ENCODE measurements around the gene RALGAPA1. TPM values are rescaled to one million over a fixed set of nuclear protein-coding genes. Genes with fewer than 3 reads are reported as not detected.
A peak's percentile ranks its signal among the peaks of the same experiment; 100 is the strongest.

The RALGAPA1 gene
- total and polyA plus RNA-seq, 5 experiments from 2014 or later: 15.3 to 74.2 (median 25.9) TPM

GRCh38 chr14:35534208-35534872 is 274.8 kb downstream of the RALGAPA1 start:
- DNase-seq (peak in 3 of 10 donors; percentile 9 to 30 (median 15)), ATAC-seq (peak; percentile 26 to 36)
- Mint-ChIP-seq H3K4me3 (peak overlapping the region; percentile 64 to 83 (median 74)), H3K27me3 (peaks cover 23 to 55% (median 49%) of the 10 kb centered on the region in 5 donors), H3K9me3 (no peaks in the 10 kb centered on the region), H3K36me3 (peaks cover 5 to 13% (median 6%) of the 10 kb centered on the region in 3 donors), H3K4me1 (peaks cover 5 to 18% (median 9%) of the 10 kb centered on the region in 4 donors), H3K27ac (no peak overlapping the region)
- POLR2A ChIA-PET: no interaction called here

- Mint-ChIP-seq H3K4me1 (peaks cover 5 to 18% (median 9%) of the 10 kb centered on the region in 4 donors), H3K27ac (no peak within 1 kb of the TSS), H3K4me3 (peak within 1 kb of the TSS; percentile 64 to 87 (median 82)), H3K36me3 (peaks cover 5 to 13% (median 6%) of the 10 kb centered on the region in 3 donors), H3K9me3 (no peaks in the 10 kb centered on the region), H3K27me3 (peaks cover 23 to 62% (median 52%) of the 10 kb centered on the region in 5 donors)
- POLR2A ChIA-PET: no interaction called here
- ATAC-seq (peak; percentile 52 to 67), DNase-seq (peak in 7 of 10 donors; percentile 3 to 62 (median 26))
Observed at GRCh38 chr14:35533357-35534207, 275.5 kb downstream of the RALGAPA1 start, which contains the start of gene INSM2. TSS of gene INSM2 (plus strand) at chr14:35534164. CDS start at chr14:35534253, 89 bp downstream.

- Mint-ChIP-seq H3K27me3 (peaks cover 24 to 68% (median 54%) of the 10 kb centered on the region in 5 donors), H3K4me3 (peak overlapping the region; percentile 59 to 81 (median 73)), H3K27ac (no peak overlapping the region), H3K9me3 (no peaks in the 10 kb centered on the region), H3K4me1 (peaks cover 5 to 18% (median 9%) of the 10 kb centered on the region in 4 donors), H3K36me3 (peaks cover under 1 to 7% (median under 1%) of the 10 kb centered on the region in 3 donors)
- ATAC-seq (peak in 1 of 2 donors; percentile 4), DNase-seq (peak in 1 of 10 donors; percentile 4)
- POLR2A ChIA-PET: no interaction called here
Observed at GRCh38 chr14:35532783-35533356, 276.2 kb downstream of the RALGAPA1 start.

- H3K36me3 Mint-ChIP-seq: peaks cover 0 to 5% (median 0%) of the 10 kb centered on the region in 3 donors
- H3K4me3 Mint-ChIP-seq: no peak overlapping the region
- H3K4me1 Mint-ChIP-seq: peaks cover 5 to 18% (median 9%) of the 10 kb centered on the region in 4 donors
- DNase-seq (no peak), ATAC-seq (no peak)
- peaks cover 24 to 72% (median 54%) of the 10 kb centered on the region in 5 donors for H3K27me3 Mint-ChIP-seq
- no peaks in the 10 kb centered on the region for H3K9me3 Mint-ChIP-seq
- H3K27ac Mint-ChIP-seq: no peak overlapping the region
- POLR2A ChIA-PET: no interaction called here
Observed at GRCh38 chr14:35531960-35532747, 276.9 kb downstream of the RALGAPA1 start.

GRCh38 chr14:35526962-35527361 is 282.1 kb downstream of the RALGAPA1 start:
- Mint-ChIP-seq H3K4me3 (no peak overlapping the region), H3K4me1 (no peaks in the 10 kb centered on the region), H3K36me3 (peaks cover 0 to 6% (median 3%) of the 10 kb centered on the region in 3 donors), H3K27ac (no peak overlapping the region), H3K9me3 (peaks cover 0 to 4% (median 0%) of the 10 kb centered on the region in 9 donors), H3K27me3 (peaks cover 20 to 56% (median 29%) of the 10 kb centered on the region in 5 donors)
- no peak for DNase-seq
- POLR2A ChIA-PET: no interaction called here
- no peak for ATAC-seq

- DNase-seq (no peak), ATAC-seq (no peak)
- Mint-ChIP-seq H3K9me3 (peaks cover 0 to 4% (median 0%) of the 10 kb centered on the region in 9 donors), H3K27me3 (peaks cover 13 to 50% (median 20%) of the 10 kb centered on the region in 5 donors), H3K4me3 (no peak overlapping the region), H3K4me1 (no peaks in the 10 kb centered on the region), H3K27ac (no peak overlapping the region), H3K36me3 (peaks cover 0 to 6% (median 3%) of the 10 kb centered on the region in 3 donors)
- POLR2A ChIA-PET: no interaction called here
Observed at GRCh38 chr14:35525695-35526094, 283.4 kb downstream of the RALGAPA1 start.

GRCh38 chr14:35519986-35520385 is 289.1 kb downstream of the RALGAPA1 start:
- H3K27me3 Mint-ChIP-seq: peaks cover 0 to 29% (median 3%) of the 10 kb centered on the region in 5 donors
- no peaks in the 10 kb centered on the region for H3K4me1 Mint-ChIP-seq
- POLR2A ChIA-PET: no interaction called here
- H3K27ac Mint-ChIP-seq: no peak overlapping the region
- peaks cover 0 to 6% (median 3%) of the 10 kb centered on the region in 3 donors for H3K36me3 Mint-ChIP-seq
- H3K9me3 Mint-ChIP-seq: peaks cover 0 to 4% (median 0%) of the 10 kb centered on the region in 9 donors
- H3K4me3 Mint-ChIP-seq: no peak overlapping the region
- no peak for ATAC-seq
- no peak for DNase-seq

GRCh38 chr14:35515916-35516315 is 293.2 kb downstream of the RALGAPA1 start:
- H3K36me3 Mint-ChIP-seq: no peaks in the 10 kb centered on the region
- no peaks in the 10 kb centered on the region for H3K9me3 Mint-ChIP-seq
- H3K27me3 Mint-ChIP-seq: peaks cover 0 to 11% (median 2%) of the 10 kb centered on the region in 5 donors
- no peaks in the 10 kb centered on the region for H3K4me1 Mint-ChIP-seq
- no peak for ATAC-seq
- POLR2A ChIA-PET: no interaction called here
- DNase-seq: no peak
- H3K27ac Mint-ChIP-seq: no peak overlapping the region
- no peak overlapping the region for H3K4me3 Mint-ChIP-seq

GRCh38 chr14:35512765-35513164 is 296.3 kb downstream of the RALGAPA1 start:
- POLR2A ChIA-PET: no interaction called here

GRCh38 chr14:35509846-35510245 is 299.2 kb downstream of the RALGAPA1 start:
- no peak overlapping the region for H3K27ac Mint-ChIP-seq
- no peaks in the 10 kb centered on the region for H3K4me1 Mint-ChIP-seq
- H3K9me3 Mint-ChIP-seq: no peaks in the 10 kb centered on the region
- H3K36me3 Mint-ChIP-seq: no peaks in the 10 kb centered on the region
- ATAC-seq (no peak), DNase-seq (no peak)
- no peak overlapping the region for H3K4me3 Mint-ChIP-seq
- POLR2A ChIA-PET: no interaction called here
- H3K27me3 Mint-ChIP-seq: peaks cover 0 to 9% (median 0%) of the 10 kb centered on the region in 5 donors

More at GRCh38 chr14:35512765-35513164, 296.3 kb downstream of the RALGAPA1 start:
- H3K4me1 Mint-ChIP-seq: no peaks in the 10 kb centered on the region
- peaks cover 0 to 3% (median 2%) of the 10 kb centered on the region in 5 donors for H3K27me3 Mint-ChIP-seq
- H3K4me3 Mint-ChIP-seq: no peak overlapping the region
- ATAC-seq: no peak
- no peaks in the 10 kb centered on the region for H3K36me3 Mint-ChIP-seq
- no peak overlapping the region for H3K27ac Mint-ChIP-seq
- H3K9me3 Mint-ChIP-seq: no peaks in the 10 kb centered on the region
- DNase-seq: no peak

- peaks cover 0 to 10% (median 5%) of the 10 kb centered on the region in 5 donors for H3K27me3 Mint-ChIP-seq
- ATAC-seq (no peak), DNase-seq (no peak)
- H3K27ac Mint-ChIP-seq: no peak overlapping the region
- POLR2A ChIA-PET: no interaction called here
- no peak overlapping the region for H3K4me3 Mint-ChIP-seq
- no peaks in the 10 kb centered on the region for H3K4me1 Mint-ChIP-seq
- no peaks in the 10 kb centered on the region for H3K9me3 Mint-ChIP-seq
- H3K36me3 Mint-ChIP-seq: no peaks in the 10 kb centered on the region
Observed at GRCh38 chr14:35506927-35507326, 302.2 kb downstream of the RALGAPA1 start.

GRCh38 chr14:35506461-35506860 is 302.6 kb downstream of the RALGAPA1 start:
- Mint-ChIP-seq H3K27ac (no peak overlapping the region), H3K4me1 (no peaks in the 10 kb centered on the region), H3K36me3 (no peaks in the 10 kb centered on the region), H3K9me3 (peaks cover 0 to 2% (median 0%) of the 10 kb centered on the region in 9 donors), H3K4me3 (no peak overlapping the region), H3K27me3 (peaks cover 1 to 14% (median 10%) of the 10 kb centered on the region in 5 donors)
- ATAC-seq (no peak), DNase-seq (no peak)
- POLR2A ChIA-PET: no interaction called here
